Effector CD8-positive, alpha-beta T cell (primary cell): ENCODE measurements around the gene HSFY2.
"Not testable (repeated sequence)": the region's sequence is repeated elsewhere in the genome, so short reads cannot be mapped to it uniquely, and the experiment has no call there.

Experiments
- DNase-seq: peaks from one replicate; lab custom pipeline; 2025; lab: John Stamatoyannopoulos, UW
- total RNA-seq, 4 experiments: gene quantifications; one replicate each; lab custom pipeline; 2026; lab: John Stamatoyannopoulos, UW

The HSFY2 gene, protein sequence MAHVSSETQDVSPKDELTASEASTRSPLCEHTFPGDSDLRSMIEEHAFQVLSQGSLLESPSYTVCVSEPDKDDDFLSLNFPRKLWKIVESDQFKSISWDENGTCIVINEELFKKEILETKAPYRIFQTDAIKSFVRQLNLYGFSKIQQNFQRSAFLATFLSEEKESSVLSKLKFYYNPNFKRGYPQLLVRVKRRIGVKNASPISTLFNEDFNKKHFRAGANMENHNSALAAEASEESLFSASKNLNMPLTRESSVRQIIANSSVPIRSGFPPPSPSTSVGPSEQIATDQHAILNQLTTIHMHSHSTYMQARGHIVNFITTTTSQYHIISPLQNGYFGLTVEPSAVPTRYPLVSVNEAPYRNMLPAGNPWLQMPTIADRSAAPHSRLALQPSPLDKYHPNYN
- total RNA-seq, result 0 reads per million in 4 experiments

DNA sequence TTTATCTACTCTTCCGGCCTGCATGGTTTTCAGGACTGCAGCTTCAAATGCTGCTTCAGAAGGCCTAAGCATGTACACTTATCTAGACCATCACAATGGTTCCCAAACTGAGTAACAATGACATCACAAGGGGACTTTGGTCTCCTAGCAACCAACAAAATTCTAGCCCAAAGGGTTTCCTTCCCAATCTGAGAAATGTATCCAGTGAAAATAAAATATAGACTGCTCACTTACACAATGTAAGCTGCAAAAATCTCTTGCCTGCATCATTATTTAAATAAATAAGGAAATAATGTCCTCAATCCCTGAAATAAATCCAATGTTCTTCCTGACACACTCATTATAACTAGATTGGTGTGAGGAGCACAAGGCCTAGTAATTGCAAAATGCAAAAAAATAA is at the start of gene HSFY2:
TSS of gene HSFY2 (minus strand) at position 101 of the 400 bp plus-strand sequence. CDS start 117 bp downstream, outside the sequence.
- not testable (repeated sequence) for DNase-seq

DNA sequence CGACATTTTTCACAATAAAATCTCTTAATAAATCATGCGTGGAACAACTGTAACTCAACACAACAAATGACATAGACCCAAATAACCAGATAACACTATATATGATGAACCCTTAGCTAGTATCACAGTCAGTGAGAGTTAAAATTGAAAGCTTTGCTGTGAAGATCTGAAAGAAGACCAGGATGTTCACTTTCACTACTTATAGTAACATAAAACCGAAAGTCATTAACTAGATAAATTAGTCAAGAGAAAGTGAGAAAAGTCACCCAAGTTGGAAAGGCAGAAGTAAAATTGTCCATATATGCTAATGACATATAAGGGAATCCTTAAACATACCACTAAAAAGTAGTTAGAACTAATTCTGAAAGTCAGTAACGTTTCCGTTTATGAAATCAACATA is 42.2 kb upstream of the HSFY2 start:
- not testable (repeated sequence) for DNase-seq

DNA sequence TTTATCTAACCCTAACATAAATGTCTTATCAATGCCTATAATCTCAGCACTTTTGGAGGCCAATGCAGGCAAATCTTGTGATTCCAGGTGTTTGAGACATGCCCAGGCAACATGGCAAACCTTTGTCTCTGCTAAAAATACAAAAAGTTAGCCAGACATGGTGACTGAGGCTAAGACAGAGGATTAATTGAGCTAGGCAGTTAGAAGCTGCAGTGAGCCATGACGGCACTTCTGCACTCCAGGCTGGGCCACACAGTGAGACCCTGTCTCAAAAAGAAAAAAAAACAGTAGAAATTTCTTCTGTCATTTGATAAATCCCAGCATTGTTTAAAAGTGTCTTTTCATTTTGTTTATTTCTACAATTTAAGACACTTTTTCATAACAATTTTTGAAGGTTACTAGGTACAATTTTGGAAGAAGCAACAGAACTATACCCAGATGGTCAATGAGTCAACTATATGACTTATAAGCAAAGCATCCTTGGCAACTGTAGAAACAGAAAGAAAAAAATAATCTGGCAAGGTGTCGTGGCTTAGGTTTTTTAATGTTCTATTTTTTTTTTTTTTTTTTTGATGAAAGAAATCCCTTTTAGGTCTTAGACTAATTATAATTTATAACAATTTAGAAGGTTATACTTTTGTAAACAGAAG is 15.3 kb upstream of the HSFY2 start:
- not testable (repeated sequence) for DNase-seq

DNA sequence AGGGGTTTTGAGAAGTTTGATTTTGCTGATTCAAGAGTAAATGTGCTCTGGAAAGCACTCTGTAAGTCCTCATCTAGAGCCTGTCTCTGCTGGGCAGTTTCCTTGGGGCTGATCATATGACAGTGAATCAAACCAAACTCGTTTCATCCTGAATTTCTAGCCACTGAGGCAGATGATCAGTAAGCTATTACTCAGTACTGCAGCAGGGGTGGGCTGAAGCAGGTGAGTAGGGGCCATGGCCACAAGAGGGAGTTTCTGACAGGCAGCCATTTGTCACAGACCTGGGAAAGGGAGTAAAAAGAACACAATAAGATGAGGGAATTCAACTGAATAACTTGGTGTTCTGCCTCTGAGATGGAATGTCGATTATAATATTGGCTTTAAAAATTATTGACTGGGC is 19.5 kb downstream of the HSFY2 start:
- DNase-seq, result not testable (repeated sequence)

DNA sequence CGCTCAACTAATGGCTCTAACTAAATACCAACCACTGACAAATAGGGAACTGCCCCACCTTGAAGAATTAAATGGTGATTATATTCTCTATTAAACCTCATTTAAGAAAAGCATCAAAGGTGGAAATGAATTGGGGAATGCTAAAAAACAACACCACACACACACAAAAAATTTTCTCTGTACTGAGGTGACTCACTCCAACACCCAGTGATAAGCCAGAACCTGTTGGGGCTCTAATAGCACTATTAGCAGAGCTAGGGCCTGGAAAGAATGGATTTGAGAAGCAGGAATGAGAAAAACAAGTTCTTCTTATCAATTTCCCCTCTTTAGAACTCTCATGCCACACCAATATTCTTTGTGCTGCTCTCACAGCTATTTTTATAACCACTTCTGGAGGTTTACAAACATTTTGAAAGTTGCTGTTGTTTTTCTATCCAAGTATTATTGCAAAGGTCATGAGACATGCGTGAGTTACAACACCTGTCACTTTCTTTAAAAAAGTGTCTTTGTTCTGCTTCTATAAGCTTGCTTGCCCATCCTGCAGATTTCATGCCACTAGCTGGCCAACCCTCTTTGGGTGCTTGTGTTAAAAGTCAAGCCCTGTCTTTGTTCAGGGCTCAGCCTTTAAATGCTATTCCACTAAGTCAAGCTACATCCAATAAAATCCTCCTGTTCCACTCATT is 20.3 kb downstream of the HSFY2 start:
- not testable (repeated sequence) for DNase-seq

DNA sequence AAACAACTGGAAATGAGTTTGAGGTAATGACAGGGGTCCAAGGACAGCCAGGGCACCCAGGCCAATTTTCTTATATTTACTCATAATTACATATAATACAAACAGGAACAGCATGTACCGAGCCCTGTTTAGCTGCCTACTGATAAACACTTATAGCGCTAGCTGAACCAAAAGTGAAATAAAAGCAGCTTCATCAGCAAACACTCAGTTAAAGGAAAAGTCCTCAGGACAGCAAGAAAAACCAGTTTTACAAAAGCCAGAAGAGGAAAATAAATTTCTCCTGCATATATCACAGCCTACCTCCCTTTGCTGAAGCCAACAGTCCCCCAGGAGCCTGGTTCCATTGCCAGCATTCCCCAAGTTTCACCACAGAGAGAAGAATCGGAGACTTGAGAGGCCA is 49.8 kb downstream of the HSFY2 start:
- DNase-seq, result not testable (repeated sequence)
